DOHH2 (cell line): ENCODE data around the gene SLA2.

ENCODE experiments used
- EZH2phosphoT487 ChIP-seq: fragments of 200-600 bp; sonication (generic); IDR thresholded peaks from 2 replicates; pipeline ENCODE4 v1.6.1; 2017; ENCODE audit warnings: borderline replicate concordance, mild to moderate bottlenecking, antibody characterized with exemption, low read length, moderate library complexity, mixed read lengths
- TF ChIP-seq, protein P1 (sequence below): fragments of 200-600 bp; sonication (generic); IDR thresholded peaks from one replicate; pipeline ENCODE4 v1.5.1; 2014; ENCODE audit warnings: antibody characterized with exemption, mild to moderate bottlenecking, low read depth, low read length; ENCODE audit not compliant: poor library complexity, severe bottlenecking

DNA sequence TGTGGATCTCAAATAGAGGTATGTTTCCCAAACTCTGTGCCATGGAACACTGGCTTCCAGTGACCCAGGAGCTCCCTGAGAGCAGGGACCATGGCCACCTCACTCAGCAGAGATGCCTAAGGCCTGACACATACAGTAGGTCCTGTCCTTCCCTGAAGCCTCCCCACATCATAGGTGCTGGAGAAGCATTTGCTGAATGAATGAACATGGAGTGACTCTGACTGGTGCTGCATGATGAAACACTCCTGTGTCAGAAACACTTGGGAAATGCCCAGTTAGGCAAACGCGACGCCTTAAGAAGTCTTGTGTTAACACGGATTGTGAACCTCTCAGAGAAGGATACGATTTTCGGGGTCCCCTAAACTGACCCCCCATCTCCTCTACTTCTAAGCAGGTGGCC is 14.3 kb downstream of the SLA2 start:
- TF ChIP-seq EZH2phosphoT487, result no peak
- TF ChIP-seq, protein P1, sequence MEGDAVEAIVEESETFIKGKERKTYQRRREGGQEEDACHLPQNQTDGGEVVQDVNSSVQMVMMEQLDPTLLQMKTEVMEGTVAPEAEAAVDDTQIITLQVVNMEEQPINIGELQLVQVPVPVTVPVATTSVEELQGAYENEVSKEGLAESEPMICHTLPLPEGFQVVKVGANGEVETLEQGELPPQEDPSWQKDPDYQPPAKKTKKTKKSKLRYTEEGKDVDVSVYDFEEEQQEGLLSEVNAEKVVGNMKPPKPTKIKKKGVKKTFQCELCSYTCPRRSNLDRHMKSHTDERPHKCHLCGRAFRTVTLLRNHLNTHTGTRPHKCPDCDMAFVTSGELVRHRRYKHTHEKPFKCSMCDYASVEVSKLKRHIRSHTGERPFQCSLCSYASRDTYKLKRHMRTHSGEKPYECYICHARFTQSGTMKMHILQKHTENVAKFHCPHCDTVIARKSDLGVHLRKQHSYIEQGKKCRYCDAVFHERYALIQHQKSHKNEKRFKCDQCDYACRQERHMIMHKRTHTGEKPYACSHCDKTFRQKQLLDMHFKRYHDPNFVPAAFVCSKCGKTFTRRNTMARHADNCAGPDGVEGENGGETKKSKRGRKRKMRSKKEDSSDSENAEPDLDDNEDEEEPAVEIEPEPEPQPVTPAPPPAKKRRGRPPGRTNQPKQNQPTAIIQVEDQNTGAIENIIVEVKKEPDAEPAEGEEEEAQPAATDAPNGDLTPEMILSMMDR, result no peak
